Amniotic stem cell (primary cell): ENCODE data around the gene PCDH19.

Experiments
- DNase-seq: peaks from one replicate; lab custom pipeline; 2025; lab: John Stamatoyannopoulos, UW

PCDH19 gene

GRCh38 chrX:100296183-100296753 is 113.8 kb downstream of the PCDH19 start:
- no peak for DNase-seq

GRCh38 chrX:100294965-100295364 is 115.1 kb downstream of the PCDH19 start:
- no peak for DNase-seq

DNA sequence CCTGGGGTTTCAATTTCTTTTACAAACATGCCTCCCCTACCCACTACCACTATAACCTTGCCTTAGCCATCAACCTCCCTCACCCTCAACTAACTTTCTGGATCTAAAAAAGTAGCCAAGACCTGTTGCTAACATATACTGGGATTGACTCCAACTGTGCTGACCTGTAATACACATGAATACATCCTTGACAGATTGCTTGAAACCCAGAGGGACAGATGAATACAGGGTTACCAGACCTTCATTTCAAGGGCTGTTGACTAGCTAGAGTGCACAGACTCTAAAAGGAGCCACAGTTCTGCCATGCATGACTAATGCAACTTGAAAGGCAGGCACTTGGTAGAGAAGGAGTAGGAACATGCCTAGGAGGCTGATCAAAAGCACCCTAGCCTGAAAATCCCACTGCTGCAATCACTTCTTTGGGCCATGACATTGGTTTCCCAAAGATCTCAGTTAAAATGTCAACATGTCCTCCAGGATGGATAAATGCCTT is 121.0 kb downstream of the PCDH19 start:
- no peak for DNase-seq

DNA sequence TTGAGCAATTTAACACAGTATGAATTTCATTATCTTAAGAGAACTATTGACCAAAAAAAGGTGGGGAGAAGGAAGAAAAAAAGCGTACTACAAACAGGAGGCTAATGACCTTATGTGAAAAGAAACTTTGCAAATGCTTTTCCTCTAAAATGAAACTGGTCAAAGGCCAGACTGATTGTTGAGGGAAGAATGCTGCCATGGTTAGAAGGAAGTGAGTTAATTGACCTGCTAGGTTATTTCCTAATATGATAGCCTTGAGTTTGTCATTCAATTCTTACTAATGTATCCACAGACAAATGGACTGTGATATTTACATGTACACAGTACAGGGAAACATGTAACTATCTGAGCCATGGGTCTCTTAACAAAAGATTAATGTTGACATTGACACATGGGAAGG is 132.8 kb downstream of the PCDH19 start:
- DNase-seq = no peak

DNA sequence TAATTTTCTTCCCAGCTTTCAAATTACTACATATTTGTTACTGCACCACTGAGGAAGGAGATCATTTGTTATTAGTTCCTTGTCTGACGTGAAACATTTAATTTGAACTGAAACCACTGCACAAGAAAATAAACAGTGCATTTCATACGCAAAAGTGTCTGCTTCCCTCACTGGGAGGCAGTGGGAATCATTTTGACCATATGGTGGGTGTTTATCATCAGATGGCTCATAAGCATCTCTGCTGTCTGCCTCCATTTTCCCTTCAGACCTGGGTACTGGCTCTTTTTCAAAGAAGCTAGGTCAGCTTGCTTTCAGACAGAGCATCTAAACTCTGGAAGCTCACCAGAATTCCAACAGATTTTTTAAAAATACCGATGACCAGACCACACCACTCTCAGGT is 135.2 kb downstream of the PCDH19 start:
- no peak for DNase-seq

DNA sequence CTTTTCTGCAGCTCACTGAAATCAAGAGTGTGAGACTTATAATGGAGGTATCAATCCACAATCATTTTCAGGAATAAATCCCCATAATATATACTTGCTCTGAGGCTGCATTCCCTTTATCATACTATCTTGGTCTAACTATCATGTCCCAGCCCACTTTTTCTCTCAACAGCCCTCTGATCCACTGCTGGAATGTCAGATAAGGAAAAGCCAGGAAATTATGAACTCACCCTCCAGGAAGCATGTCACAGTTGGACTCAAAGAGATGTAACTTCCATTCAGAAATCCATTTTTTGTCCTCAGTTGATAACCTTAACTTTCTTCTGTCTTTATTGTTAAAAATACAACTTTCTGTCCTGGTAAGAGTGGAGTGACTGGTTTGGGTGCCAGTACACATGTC is 144.9 kb downstream of the PCDH19 start:
- DNase-seq = no peak

DNA sequence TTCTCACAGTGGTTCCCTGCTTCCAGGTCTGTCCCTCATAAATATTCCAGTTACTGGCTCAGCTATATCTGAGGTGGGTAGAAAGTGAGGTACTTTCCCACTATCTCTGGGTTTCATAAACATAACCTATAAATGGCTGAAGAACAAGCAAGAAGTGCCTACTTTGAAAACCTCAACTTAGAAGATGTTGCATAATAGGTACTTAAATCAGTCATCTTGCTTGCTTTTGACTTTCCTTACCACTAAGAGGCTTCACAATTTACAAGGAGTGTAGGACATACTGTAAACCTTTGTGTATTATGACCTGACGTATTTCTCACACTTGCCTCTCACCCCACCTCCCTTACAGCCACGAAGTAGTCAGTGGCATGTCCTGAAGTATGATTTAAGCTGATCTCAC is 145.9 kb downstream of the PCDH19 start:
- DNase-seq = no peak

DNA sequence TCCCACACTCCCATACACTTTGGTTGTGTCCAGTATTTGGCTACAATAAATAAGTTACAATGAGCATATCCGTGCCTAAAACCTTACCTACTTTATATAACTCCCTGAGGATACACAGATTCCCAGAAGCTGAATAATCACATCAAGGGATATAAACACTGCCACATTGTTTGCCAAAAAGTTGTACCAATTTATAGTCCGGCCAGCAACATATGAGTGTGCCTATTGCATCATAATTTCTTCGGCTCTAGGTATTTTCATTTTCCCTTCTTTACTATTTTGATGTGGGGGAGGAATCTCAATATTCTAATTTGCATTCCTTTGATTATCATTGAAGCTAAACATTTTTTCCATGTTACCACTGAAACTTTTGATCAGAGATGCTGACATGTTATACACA is 146.4 kb downstream of the PCDH19 start:
- DNase-seq = no peak

GRCh38 chrX:100248885-100249493 is 161.1 kb downstream of the PCDH19 start:
- DNase-seq = no peak

DNA sequence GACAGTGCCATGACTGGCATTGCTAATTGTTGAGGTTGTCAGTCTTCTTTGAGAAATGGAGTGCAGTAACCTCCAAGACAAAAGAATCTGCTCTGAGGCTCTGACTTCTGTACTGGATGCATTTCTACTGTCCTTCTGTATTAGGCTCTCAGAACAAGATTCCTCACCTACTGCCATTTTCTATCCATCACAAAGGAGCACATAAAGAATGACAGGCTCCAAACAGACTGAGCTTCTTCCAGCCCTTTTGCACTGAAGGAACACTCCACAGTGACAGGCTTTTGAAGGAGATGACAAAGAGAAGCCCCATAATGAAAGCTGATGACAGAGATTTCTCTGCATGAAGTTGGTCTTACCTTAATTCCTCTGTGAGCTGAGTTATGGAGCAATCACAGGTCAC is 162.2 kb downstream of the PCDH19 start:
- DNase-seq = no peak

DNA sequence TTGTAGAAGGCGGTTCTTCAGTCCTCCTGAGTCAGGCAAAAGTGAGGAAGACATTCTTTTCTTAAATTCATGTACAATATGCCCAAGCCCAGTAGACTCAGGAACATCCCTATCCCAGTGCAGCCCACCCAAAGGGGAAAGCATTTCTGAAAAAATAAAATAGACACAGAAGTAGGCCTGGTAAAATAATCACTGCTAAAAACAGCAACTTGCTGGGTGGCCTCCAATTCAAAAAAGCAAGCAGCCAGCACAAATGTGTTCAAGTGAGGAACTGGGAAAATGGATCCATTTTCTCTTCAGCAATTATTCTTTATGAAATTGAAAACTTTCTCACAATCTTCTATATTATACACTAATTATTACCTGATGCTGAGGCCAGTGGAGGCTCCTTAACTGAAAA is 165.4 kb downstream of the PCDH19 start:
- DNase-seq = no peak
